ENCODE data around the gene SOCS6. TPM values are rescaled to one million over a fixed set of nuclear protein-coding genes. Genes with fewer than 3 reads are reported as not detected.

The SOCS6 gene
- total RNA-seq, 1 donor from 2014 or later, result 23.7 TPM

- no peak for TF ChIP-seq CTCF (IDR thresholded peaks at IDR 0.05; ENCODE audit: unreplicated experiment)
- H3K36me3 Mint-ChIP-seq (ENCODE audit: low read depth, unreplicated experiment), result peaks cover 4% of the 10 kb centered on the region
- no peak overlapping the region for H3K4me3 Mint-ChIP-seq (ENCODE audit: unreplicated experiment)
- peaks cover 5% of the 10 kb centered on the region for H3K27me3 Mint-ChIP-seq (ENCODE audit: unreplicated experiment)
- peaks cover 6% of the 10 kb centered on the region for H3K4me1 Mint-ChIP-seq (ENCODE audit: unreplicated experiment)
- H3K9me3 Mint-ChIP-seq (ENCODE audit: unreplicated experiment), result no peaks in the 10 kb centered on the region
- H3K27ac Mint-ChIP-seq (ENCODE audit: unreplicated experiment), result no peak overlapping the region
- DNase-seq (ENCODE audit: low spot score), result no peak
Observed at GRCh38 chr18:70333316-70333715, 44.5 kb downstream of the SOCS6 start.

- Mint-ChIP-seq H3K9me3 (ENCODE audit: unreplicated experiment) (no peaks in the 10 kb centered on the region), H3K4me1 (ENCODE audit: unreplicated experiment) (peaks cover 6% of the 10 kb centered on the region)
- no peak for TF ChIP-seq CTCF (IDR thresholded peaks at IDR 0.05; ENCODE audit: unreplicated experiment)
Observed at GRCh38 chr18:70333757-70334156, 44.9 kb downstream of the SOCS6 start.

GRCh38 chr18:70334264-70334663 lies 45.4 kb downstream of the SOCS6 start:
- peaks cover 5% of the 10 kb centered on the region for H3K27me3 Mint-ChIP-seq (ENCODE audit: unreplicated experiment)
- TF ChIP-seq CTCF (IDR thresholded peaks at IDR 0.05; ENCODE audit: unreplicated experiment), result no peak

More at GRCh38 chr18:70333757-70334156, 44.9 kb downstream of the SOCS6 start:
- peaks cover 5% of the 10 kb centered on the region for H3K27me3 Mint-ChIP-seq (ENCODE audit: unreplicated experiment)
- no peak overlapping the region for H3K27ac Mint-ChIP-seq (ENCODE audit: unreplicated experiment)
- no peak overlapping the region for H3K4me3 Mint-ChIP-seq (ENCODE audit: unreplicated experiment)
- peaks cover 4% of the 10 kb centered on the region for H3K36me3 Mint-ChIP-seq (ENCODE audit: low read depth, unreplicated experiment)
- no peak for DNase-seq (ENCODE audit: low spot score)

DNA sequence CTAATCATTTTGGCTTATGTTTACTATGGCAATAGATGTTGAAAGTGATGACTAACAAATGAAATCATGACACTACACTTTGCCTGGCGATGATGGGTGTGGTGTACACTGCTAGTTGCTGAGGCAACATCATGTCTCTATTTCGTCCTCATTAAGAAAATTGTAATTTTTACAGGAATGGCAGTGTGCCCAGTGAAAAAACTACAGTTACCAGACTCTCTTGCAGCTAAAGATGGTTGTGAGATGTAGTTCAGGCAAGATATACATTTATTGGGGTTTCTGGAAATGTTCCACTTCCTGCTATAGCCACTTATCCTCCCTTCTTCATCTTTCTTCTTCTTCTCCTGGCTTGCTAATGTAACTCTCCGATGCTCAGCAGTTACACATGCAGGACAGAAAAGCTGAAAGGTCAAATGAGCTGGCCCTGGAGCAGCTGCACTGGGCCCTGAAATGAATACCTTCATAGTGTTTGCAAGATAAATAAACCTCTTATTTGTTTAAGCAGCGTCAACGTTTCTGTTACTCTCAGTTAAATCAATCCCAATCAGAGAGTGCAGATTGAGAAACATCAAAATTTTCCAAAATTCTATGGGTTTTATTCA lies 46.0 kb downstream of the SOCS6 start:
- peaks cover 5% of the 10 kb centered on the region for H3K27me3 Mint-ChIP-seq (ENCODE audit: unreplicated experiment)
- H3K27ac Mint-ChIP-seq (ENCODE audit: unreplicated experiment), result no peak overlapping the region
- H3K9me3 Mint-ChIP-seq (ENCODE audit: unreplicated experiment), result no peaks in the 10 kb centered on the region
- H3K4me1 Mint-ChIP-seq (ENCODE audit: unreplicated experiment), result no peaks in the 10 kb centered on the region
- peaks cover 4% of the 10 kb centered on the region for H3K36me3 Mint-ChIP-seq (ENCODE audit: low read depth, unreplicated experiment)
- no peak overlapping the region for H3K4me3 Mint-ChIP-seq (ENCODE audit: unreplicated experiment)
- no peak for TF ChIP-seq CTCF (IDR thresholded peaks at IDR 0.05; ENCODE audit: unreplicated experiment)
- no peak for DNase-seq (ENCODE audit: low spot score)

More at GRCh38 chr18:70334264-70334663, 45.4 kb downstream of the SOCS6 start:
- no peak overlapping the region for H3K4me3 Mint-ChIP-seq (ENCODE audit: unreplicated experiment)
- peaks cover under 1% of the 10 kb centered on the region for H3K4me1 Mint-ChIP-seq (ENCODE audit: unreplicated experiment)
- DNase-seq (ENCODE audit: low spot score), result no peak
- H3K9me3 Mint-ChIP-seq (ENCODE audit: unreplicated experiment), result no peaks in the 10 kb centered on the region
- no peak overlapping the region for H3K27ac Mint-ChIP-seq (ENCODE audit: unreplicated experiment)
- peaks cover 4% of the 10 kb centered on the region for H3K36me3 Mint-ChIP-seq (ENCODE audit: low read depth, unreplicated experiment)

DNA sequence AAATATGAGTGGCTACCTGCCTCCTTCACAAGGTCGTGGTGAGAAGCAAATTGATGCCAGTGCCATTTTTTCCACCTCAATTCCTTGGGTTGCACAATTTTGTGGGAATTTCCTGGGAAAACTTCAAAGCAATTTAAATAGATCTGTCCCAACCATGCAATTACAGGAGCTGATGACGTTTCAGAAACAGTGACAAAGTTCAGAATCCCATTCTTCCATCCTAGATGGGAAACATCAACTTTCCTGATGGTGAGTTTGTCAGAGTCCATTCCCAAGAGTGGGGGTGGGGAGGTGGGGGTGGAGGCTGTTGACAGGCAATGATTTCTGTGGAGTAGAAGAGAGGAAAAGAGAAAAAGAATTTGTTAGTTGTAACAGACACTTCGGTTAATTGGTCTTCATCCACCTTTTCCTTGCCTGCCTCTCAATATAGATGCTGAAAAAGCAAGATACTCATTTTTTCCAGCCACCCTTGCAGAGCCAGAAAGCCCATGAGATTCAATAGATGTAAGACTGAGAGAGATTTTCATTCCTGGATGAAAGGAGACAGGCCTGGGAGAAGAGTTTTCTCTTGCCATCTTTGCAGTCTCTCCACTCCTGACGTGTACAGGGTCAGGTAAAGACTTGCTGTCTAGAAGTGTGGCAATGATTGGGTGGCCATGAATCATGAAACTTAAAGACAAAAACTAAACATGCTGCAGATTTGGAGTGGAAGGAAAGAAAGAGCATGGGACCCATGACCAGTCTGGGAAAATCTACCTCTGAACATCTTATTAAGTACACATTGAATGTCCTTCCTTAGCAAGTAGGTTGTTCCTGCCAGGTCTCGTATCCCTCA lies 47.3 kb downstream of the SOCS6 start:
- H3K27ac Mint-ChIP-seq (ENCODE audit: unreplicated experiment), result no peak overlapping the region
- TF ChIP-seq CTCF (IDR thresholded peaks at IDR 0.05; ENCODE audit: unreplicated experiment), result no peak

More for the DNA sequence above, 47.3 kb downstream of the SOCS6 start:
- peaks cover 4% of the 10 kb centered on the region for H3K36me3 Mint-ChIP-seq (ENCODE audit: low read depth, unreplicated experiment)
- H3K27me3 Mint-ChIP-seq (ENCODE audit: unreplicated experiment), result peaks cover 5% of the 10 kb centered on the region
- H3K9me3 Mint-ChIP-seq (ENCODE audit: unreplicated experiment), result no peaks in the 10 kb centered on the region
- no peak overlapping the region for H3K4me3 Mint-ChIP-seq (ENCODE audit: unreplicated experiment)
- no peaks in the 10 kb centered on the region for H3K4me1 Mint-ChIP-seq (ENCODE audit: unreplicated experiment)
- no peak for DNase-seq (ENCODE audit: low spot score)

Measured in endothelial cell (in vitro differentiated cells).